HL-60/S4 treated with phorbol 12-myristate 13-acetate at 8.2 ng/mL for 4 days and 3 days (cell line): ENCODE results near the gene ENTHD1.

Experiments
- in situ Hi-C: fragments of 300-500 bp; cut with MboI; formaldehyde crosslinking; loops from 2 replicates; pipeline ENCODE4 v1.15.0; 2022; ENCODE audit warnings: low sequenced_read_pairs

The ENTHD1 gene

DNA sequence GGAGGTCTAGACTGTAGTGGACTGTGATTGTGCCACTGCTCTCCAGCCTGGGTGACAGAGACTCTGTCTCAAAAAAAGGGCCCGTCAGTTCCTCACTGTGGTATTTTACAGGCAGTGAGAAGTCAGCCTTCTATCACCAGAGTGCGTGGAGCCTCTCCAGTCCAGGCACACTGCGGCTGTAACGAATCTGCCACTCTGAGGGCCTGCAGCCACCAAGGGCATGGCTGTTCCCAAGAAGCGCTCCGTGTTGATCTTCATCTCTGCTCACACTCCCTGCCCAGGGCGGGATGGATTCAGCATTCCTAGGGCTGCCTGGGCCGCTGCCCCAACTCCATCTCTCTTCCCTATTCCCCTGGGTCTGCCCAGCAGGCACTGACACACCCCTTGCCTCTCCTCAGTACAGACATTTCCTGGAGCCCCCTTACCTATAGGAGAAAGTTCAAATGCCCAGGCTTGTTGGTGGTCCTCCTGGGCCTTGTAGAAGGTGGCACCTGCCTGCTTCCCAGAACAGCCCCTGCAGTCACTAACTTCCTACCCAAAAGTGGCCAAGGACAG is 174.6 kb downstream of the ENTHD1 start:
- in situ Hi-C loops: no loop called here

DNA sequence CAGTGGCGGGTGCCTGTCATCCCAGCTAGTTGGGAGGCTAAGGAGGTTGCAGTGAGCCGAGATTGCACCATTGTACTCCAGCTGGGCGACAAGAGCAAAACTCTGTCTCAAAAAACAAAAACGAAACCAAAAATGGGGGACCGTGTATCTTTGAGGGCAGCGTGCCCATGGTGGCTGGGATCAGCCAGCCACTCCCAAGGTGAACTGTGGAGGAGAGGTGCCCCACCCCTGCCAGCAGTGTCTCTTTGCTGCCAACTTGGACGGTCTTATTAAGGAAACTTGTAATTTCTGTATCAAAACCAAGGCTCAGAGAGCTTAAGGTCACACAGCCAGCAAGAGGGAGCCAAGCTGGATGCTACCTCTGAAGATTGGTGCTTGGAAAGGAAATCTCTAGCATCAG is 175.4 kb downstream of the ENTHD1 start:
- in situ Hi-C loops: no loop called here

DNA sequence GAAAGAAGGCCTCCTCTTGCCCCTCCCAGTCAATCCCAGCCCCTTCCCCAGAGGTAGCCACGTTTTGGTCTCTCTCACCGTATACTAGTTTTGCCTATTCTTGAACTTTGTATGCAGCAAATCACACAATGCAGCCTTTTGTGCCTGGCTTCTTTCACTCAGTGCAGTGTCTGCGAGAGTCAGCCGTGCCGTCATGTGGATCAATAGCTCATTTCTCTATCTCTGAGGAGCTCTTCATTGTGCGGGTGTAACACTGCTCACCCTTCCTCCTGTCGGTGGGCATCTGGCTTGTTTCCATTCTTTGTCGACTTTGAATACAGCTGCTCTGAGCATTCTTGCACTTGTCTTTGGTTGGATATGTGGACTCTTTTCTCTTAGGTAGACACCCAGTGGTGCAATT is 176.5 kb downstream of the ENTHD1 start:
- in situ Hi-C loops: no loop called here

DNA sequence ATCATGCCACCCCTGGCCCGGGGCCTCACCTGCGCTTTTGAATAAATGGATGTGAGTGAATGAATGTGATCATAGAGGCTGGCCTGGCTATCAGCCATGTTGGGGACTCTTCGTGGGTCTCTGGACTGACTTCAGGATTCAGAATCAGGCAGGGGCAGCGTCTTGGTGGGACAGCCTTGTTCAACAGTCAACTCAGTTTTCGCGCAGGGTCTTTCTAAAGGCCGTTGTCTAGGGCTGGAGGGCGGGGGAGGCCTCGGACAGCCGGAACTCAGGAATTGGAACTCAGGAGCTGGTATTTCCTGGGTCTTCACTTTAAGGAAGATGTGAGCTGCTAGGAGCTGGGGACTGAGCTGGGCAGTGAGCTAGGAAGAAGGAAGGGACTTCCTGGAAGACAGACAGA is 177.0 kb downstream of the ENTHD1 start:
- in situ Hi-C loops: no loop called here

DNA sequence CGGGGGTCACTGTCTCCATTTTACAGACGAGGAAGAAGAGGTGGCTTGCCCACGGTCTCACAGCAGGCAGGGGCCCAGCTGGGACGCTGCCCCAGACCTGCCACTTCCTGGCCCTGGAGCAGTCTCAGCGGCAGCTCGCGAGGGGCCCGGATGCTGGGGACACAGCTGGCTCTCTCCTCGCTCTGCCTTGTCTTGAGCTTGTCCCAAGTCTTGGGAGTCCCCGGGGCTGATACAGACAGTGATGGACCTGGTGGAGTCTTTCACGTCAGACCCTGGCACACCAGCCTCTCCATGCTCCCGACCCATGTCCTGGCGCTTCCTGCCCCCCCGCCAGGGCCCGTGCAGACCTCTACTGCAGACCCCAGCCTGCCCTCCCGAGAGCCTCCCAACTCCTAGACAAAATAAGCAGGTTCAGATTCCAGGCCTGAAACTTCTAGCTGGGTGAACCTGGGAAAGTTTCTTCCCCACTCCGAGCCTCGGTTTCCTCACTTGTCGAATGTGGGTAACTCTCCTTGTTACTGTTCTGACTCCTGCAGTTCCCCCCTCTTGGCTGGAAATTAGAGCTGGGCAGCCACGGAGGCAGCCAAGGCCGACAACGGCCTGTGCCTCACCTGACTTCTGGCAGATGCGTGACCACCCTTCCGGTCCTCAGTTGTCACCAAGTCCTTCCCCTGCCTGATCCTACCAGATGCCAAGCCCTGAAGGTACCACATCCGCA is 177.6 kb downstream of the ENTHD1 start:
- in situ Hi-C loops: no loop called here

DNA sequence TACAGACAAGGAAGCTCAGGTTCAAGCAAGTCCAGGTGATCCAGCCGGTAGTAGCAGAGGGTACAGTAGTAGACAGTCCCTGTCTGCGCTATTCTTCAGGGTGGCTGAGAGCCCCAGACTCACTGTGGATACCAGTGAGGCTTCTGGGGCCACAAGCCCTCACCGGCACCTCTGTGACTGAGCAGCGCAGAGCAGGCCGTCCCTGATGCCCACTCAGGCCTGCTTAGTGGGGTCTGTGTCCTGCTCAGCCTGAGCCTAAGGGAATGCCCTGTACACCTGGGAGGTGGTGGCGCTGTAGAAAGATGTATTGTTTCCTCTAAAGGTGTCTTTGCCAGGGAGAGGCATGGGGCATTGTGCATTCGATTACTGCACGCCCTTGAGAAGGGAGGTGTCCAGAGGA is 179.2 kb downstream of the ENTHD1 start:
- in situ Hi-C loops: no loop called here

DNA sequence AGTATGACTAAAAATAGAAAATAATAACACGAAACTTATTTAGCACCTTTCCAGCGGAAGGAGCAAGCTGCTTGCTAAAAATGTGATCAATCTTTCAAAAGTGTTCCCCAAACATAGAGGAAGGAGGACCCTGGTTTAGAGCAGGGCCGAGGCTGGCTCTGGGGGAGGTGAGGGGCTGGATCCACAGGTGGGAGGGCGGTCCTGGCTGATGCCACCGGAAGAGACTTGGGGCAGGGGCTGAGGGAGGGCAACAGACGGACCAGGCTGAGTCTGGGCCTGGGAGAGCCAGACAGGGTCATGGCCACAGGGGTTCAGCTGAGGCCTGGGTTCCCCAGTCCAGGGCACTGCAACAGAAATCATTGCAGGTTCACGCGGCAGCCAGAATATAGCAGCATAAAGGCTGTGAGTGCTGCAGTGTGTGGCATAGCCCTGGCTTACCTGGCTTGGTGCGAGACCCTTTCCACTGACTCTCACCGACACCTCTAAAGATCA is 179.7 kb downstream of the ENTHD1 start:
- in situ Hi-C loops: no loop called here

DNA sequence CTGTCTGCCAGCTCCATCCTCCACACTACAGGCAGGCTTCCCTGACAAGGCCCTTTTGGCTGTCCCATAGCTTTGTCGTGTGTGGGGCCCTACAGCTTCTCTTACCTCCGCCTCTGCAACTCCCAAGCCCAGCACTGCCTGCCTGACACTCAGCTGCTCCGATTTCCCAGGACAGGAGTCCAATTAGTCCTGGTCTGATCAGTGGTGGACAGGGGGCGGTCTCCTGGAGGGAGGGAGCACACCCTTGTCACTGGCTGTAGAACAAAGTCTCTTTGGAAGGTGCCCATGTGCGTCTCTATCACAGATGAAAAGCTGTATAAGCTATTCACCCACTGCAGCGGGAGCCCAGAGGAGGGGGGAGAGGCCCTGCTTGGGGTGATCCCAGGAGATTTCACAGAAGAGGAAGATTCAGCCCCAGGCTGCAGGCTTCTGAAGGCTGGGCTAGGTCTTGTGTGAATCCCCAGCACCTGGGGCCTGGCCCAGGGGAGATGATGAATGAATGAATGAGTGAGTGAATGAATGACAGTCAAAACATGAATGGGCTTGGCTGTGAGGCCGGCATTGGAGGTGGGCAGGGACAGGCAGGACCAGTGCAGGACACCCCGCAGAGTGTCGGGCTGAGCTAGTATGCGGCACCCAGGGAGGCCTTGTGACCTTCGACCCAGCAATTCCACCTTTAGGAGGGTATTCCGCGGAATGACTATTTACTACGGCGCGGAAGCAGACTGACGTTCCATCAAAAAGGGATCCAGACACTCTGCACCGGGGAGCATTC is 180.6 kb downstream of the ENTHD1 start:
- in situ Hi-C loops: no loop called here

DNA sequence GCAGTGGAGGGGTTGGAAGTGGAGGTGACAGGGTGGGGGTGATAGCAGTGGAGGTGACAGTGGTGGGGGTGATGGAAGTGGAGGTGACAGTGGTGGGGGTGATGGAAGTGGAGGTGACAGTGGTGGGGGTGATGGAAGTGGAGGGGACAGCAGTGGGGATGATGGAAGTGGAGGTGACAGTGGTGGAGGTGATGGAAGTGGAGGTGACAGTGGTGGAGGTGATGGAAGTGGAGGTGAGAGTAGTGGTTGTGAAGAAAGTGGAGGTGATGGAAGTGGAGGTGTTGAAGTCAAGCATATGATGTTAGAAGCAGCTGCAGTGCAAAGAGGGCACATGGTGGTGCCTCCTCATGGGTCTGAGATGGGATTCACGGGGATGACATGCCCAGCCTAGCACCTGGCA is 181.5 kb downstream of the ENTHD1 start:
- in situ Hi-C loops: no loop called here

DNA sequence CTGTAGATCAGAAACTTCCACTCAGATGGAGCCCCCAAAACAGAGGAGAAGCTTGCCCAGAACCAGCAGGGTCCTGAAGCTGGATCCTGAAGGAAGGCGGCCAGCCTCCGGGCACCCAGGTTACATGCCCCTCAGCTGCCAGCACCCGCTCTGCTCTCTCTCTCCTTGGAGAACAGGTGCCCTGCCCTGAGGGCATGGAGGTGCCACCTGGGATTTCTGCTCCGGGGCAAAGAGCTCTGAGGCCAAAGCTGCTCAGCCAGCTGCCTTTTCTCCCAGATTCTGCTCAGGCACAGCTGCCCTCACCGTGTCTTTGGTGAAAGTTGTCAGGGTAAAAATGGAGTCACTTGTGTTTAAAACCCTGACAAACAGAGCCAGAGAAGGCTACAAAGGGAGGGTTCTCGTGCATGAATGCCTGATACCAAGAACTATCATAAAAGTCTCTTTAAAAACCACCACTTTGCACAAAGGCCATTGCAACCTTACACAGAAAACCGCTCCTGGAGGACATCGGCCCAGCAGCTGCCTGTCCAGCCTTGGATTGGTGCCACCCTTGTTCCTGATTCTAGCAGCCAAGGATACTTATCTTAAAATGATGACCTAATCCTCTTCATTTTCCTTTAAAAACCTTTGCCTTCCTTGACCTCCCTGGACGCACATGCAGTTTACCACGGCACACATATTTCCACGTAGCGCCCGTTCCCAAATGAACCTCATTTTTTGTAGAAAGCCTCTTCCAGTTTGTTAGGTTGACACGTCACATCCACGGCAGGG is 183.0 kb downstream of the ENTHD1 start:
- in situ Hi-C loops: no loop called here

DNA sequence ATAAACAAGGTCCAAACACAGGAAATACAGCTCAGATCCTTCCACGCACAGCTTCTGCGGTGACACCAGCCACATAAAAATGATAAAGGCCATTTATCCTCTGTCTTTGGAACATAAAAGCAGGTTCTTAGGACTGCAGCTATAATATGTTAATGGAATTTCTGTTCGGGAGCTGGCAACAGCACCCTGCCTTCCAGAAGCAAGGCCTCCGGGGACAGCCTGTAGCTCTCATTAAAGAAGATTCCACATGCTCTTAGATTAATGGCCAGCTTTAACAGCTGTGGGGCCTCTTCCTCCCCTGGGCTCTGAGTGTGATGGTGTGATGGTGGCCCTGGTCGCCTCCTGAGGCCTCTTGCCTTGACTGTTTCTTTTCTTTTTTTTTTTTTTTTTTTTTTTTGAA is 185.7 kb downstream of the ENTHD1 start:
- in situ Hi-C loops: no loop called here

DNA sequence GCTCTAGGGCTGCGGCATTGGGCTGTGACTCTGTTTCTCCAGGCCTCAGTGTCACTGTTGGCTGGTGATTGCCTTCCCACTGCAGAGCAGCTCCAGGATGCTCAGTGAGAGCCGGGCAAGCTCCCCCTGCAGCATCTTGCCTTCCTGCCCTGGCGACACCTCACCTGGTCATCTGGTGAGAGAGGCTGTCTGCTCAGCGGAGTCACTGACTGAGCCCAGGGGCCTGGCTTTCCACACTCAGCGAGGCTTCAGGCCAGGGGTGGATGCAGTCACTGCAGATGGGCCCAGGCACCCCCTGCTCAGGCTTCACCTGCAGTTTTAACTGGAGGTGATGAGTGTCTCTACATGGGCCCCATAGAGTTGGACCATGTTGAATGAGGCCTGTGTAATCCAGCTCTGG is 186.2 kb downstream of the ENTHD1 start:
- in situ Hi-C loops: no loop called here

DNA sequence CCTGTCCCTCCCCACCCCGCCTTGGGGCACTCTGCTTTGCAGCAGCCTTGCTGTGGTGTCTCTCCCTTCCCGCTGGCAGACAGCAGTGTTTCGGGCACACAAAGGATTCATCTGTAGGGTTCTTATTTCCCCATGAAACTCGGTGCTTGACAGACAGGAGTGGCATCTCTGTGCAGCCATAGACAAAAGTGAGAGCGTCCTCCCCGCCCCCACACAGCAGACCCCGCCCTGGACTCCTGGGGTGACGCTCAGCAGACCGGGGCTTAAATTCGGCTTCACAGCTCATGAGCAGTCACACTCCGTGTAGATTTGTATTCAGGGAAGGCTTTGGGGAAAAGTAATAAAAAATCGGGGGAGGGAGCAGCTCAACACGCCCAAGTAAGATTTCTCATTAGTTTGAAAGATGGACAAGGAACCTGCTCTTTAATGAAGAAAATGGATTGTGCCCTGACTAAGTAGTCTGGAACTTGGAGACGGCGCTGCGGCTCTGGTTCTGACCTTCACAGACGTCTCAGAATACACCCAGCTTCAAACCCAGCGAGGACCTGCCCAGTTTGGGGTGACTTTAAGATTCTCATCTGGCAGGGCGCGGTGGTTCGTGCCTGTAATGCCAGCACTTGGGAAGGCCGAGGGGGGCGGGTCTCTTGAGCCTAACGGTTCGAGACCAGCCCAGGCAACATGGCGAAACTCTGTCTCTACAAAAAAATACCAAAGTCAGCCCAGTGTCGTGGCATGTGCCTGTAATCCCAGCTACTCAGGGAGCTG is 187.0 kb downstream of the ENTHD1 start:
- in situ Hi-C loops: no loop called here

DNA sequence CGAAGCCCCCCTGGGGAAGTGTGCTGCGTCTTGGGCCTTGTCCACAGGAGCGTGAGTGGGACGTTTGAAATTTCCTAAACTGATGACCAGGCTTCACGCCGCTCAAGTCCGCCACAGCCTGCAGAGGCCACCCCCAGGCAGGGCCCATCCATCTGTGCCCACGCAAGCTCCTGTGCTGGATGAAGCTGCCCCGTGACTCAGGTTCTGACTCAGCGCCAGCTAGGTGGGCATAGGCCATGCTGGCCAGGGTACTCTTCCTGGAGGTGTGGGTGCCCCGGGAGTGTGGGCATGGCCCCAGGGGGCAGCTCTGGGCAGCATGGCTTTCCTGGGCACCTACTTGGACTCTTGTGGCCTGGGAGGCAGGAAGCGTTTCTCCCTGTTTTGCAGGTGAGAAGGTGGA is 188.2 kb downstream of the ENTHD1 start:
- in situ Hi-C loops: no loop called here

DNA sequence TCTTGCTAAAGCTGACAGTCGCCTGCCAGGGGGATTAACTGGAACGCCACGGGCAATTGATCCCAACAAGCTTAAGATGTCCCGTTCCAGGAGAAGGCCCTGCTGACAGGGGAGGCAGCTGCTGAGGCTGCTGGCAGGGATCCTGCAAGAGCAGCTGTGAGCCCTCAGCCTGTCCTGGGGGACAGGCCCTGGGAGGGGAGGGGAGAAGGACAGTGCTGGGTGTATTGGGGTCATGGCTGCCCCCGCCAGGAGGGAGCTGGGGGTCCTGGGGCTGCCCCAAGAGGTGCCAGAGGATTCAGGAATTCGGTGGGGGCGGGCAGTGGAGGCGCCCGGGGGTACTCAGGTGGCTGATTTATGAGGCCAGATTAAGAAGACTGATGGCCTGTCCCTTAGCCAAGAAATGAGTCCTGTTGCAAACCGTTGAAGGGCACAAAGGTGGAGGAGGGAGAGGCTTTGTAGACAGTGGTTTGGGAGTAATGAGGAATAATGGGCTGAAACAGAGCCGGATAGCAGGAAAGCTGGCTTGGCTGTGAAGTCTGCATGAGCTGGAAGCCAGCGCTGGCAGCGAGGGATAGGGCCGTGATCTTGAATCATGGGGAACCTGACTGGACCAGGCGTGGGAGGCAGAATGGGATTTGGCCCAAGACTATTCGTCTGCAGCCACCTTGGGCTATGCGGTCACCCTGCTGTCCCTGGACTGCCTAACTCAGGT is 189.5 kb downstream of the ENTHD1 start:
- in situ Hi-C loops: no loop called here

DNA sequence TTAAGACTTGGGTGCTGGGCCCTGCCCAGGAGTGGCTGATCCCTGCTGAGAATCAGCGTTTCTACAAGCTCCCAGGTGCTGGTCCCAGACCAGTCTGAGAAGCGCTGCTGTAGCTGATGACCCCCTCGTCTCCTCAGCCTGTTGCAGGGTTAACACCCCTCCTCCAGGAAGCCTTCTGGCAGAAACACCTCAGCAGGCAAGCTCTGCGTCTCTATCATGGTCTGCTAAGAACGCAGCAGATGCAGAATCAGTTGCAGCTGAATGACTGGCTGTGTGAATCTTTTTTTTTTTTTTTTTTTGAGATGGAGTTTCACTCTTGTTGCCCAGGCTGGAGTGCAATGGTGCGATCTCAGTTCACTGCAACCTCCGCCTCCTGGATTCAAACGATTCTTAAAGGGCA is 190.5 kb downstream of the ENTHD1 start:
- in situ Hi-C loops: no loop called here

DNA sequence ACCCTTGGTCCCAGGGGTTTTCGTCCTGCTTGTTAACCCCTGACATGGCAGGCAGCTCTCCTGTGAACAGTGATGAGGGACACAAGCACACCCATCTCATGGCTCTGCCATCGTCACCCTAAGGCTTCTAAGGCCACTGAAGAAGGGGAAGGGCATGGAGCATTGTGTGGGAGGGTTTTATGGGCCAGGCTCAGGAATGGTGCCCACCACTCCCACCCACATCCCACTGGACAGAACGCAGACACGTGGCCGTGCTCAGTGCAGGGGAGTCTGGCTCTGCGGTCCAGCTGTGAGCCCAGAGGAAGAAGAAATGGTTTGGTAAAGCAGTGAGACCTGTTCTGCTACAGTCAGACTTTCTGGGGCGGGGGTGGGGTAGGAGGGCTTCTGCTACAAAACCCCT is 193.0 kb downstream of the ENTHD1 start:
- in situ Hi-C loops: no loop called here

DNA sequence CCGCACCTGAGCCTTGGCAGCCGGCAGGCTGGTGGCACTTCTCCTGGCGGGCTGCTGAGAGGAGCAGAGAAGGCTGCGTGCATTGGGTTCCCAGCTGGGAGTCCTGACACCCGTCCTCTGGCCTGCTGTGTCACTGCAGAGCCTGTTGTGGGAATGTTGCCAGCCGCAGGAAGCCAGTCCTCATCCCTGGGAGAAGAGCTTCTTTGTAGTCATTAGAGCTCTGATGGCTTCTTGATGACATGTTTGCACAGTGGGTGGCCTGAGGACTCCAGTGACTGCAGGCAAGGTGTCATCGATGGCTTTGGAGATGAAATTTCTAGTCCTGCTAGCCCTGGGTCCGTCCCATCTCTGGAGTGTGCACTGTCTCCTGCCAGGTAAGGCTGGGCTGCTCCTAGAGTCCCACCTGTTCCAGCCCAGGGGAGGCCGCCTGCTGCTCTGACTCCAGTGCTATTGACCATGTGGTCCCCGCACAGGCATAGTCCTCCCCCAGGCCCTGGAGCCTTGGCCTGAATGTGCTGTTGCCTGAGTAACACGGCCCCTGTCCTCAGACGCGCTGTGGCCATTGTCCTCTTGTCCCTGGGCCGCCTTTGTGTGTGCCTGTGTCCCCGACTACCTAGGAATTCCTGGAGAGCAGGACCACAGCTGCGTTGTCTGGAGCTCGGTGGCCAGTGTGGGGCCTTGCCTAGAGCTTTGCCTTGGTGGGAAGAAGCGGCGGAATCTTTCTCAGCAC is 193.8 kb downstream of the ENTHD1 start:
- in situ Hi-C loops: no loop called here

DNA sequence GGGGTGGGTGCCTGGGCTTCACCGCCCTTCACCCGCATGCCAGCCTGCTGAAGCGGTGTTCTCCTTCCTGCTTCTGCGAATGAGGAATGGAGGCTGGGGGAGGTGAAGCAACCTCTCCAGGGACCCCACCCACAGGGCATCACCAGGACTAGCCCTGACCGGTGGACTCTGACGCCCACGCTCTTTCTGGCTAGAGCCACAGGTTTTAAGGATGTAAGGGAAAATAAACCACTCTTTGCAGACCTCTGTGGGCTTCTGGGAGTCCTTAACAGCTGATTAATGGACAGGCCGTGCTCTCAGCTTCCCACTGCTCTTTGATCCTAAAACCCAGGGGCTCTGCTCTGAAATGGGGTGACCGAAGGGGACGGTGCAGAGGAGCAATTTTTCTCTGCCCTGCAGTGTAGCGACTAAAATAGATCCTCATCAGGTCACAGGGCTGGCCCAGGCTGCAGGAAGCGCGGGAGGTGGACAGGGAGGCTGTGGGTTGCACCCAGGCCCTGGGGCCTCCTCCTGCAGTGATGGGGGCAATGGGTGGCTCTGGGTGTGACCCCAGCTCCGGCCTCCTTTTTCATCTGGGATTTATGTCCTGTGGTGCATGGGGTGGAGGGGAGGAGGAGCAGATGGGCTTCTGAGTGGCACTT is 195.7 kb downstream of the ENTHD1 start:
- in situ Hi-C loops: no loop called here
